HG02938 (cell line): ENCODE measurements around the gene GIPC3.

ENCODE experiments used
- ATAC-seq: cut with Tn5 transposase; IDR thresholded peaks from one replicate; pipeline ENCODE4 v1.9.1; 2021; ENCODE audit warnings: mild to moderate bottlenecking, moderate library complexity; ENCODE audit not compliant: unreplicated experiment

Gene GIPC3

GRCh38 chr19:3634496-3635045 lies 49.3 kb downstream of the GIPC3 start:
- ATAC-seq = no peak

- no peak for ATAC-seq
These were observed 51.2 kb downstream of the GIPC3 start for GRCh38 chr19:3636506-3636905.

GRCh38 chr19:3636962-3637361 lies 51.7 kb downstream of the GIPC3 start:
- no peak for ATAC-seq

GRCh38 chr19:3637621-3638020 lies 52.3 kb downstream of the GIPC3 start:
- ATAC-seq = no peak

- ATAC-seq = no peak
These were observed 53.2 kb downstream of the GIPC3 start for GRCh38 chr19:3638208-3639193.

- ATAC-seq = no peak
These were observed 54.2 kb downstream of the GIPC3 start for GRCh38 chr19:3639479-3639878.

GRCh38 chr19:3641515-3642269 lies 56.4 kb downstream of the GIPC3 start:
- ATAC-seq = no peak

- no peak for ATAC-seq
These were observed 57.0 kb downstream of the GIPC3 start for GRCh38 chr19:3642296-3642695.
